Neural progenitor cell (in vitro differentiated cells): ENCODE data around the gene ZNF687. TPM values are rescaled to one million over a fixed set of nuclear protein-coding genes. Genes with fewer than 3 reads are reported as not detected.

ENCODE experiments used
- DNase-seq: peaks from one replicate; pipeline ENCODE4 v3.0.0-alpha.2; 2016; ENCODE audit warnings: low spot score
- H2AFZ ChIP-seq: fragments of 200-600 bp; sonication (generic); replicated peaks from 2 replicates; pipeline ENCODE4 v1.6.1; 2016; ENCODE audit warnings: antibody characterized with exemption
- H3F3A ChIP-seq: fragments of 200-600 bp; sonication (generic); 2 replicates; pipeline ENCODE4 v1.6.1; 2016; ENCODE audit warnings: antibody characterized with exemption, low read depth
- H3K27ac ChIP-seq: fragments of 200-600 bp; sonication (generic); 2 replicates; pipeline ENCODE4 v1.5.1; 2016; ENCODE audit warnings: mild to moderate bottlenecking
- H3K27me3 ChIP-seq: fragments of 200-600 bp; sonication (generic); 2 replicates; pipeline ENCODE4 v1.6.1; 2016; ENCODE audit warnings: mild to moderate bottlenecking, moderate library complexity
- H3K36me3 ChIP-seq: fragments of 200-600 bp; sonication (generic); 2 replicates; pipeline ENCODE4 v1.5.1; 2016
- H3K4me1 ChIP-seq: fragments of 200-600 bp; sonication (generic); 2 replicates; pipeline ENCODE4 v1.6.1; 2016; ENCODE audit warnings: mixed run types
- H3K4me2 ChIP-seq: fragments of 200-600 bp; sonication (generic); 2 replicates; pipeline ENCODE4 v1.6.1; 2016
- H3K4me3 ChIP-seq: fragments of 200-600 bp; sonication (generic); 2 replicates; pipeline ENCODE4 v1.5.1; 2016
- H3K79me2 ChIP-seq: fragments of 200-600 bp; sonication (generic); 2 replicates; pipeline ENCODE4 v1.6.1; 2016; ENCODE audit warnings: low read depth
- H3K9ac ChIP-seq: fragments of 200-600 bp; sonication (generic); 2 replicates; pipeline ENCODE4 v1.6.1; 2016
- H3K9me3 ChIP-seq: fragments of 200-600 bp; sonication (generic); 2 replicates; pipeline ENCODE4 v1.5.1; 2016; ENCODE audit warnings: low read depth
- H4K20me1 ChIP-seq: fragments of 200-600 bp; sonication (generic); 2 replicates; pipeline ENCODE4 v1.6.1; 2016; ENCODE audit warnings: low read depth
- H3K27ac Mint-ChIP-seq: 3 replicates; pipeline ENCODE4 v1.8.0; 2021; ENCODE audit warnings: mixed read lengths
- H3K27me3 Mint-ChIP-seq: 2 replicates; pipeline ENCODE4 v1.8.0; 2022; ENCODE audit warnings: low read depth, mild to moderate bottlenecking, inconsistent platforms, moderate library complexity, mixed read lengths; ENCODE audit not compliant: insufficient read depth
- H3K36me3 Mint-ChIP-seq: 3 replicates; pipeline ENCODE4 v1.8.0; 2021; ENCODE audit warnings: mixed read lengths
- H3K4me1 Mint-ChIP-seq: 3 replicates; pipeline ENCODE4 v1.8.0; 2021; ENCODE audit warnings: mixed read lengths
- H3K4me3 Mint-ChIP-seq: 3 replicates; pipeline ENCODE4 v1.8.0; 2021; ENCODE audit warnings: mild to moderate bottlenecking, moderate library complexity, mixed read lengths
- H3K9me3 Mint-ChIP-seq: 3 replicates; pipeline ENCODE4 v1.8.0; 2020; ENCODE audit warnings: mixed read lengths
- CTCF ChIP-seq: fragments of 200-600 bp; sonication (generic); IDR thresholded peaks from 2 replicates; pipeline ENCODE4 v1.5.1; 2017; ENCODE audit warnings: antibody characterized with exemption, mild to moderate bottlenecking
- EZH2 ChIP-seq: fragments of 200-600 bp; sonication (generic); IDR thresholded peaks from 2 replicates; pipeline ENCODE4 v1.6.1; 2017; ENCODE audit warnings: antibody characterized with exemption, mild to moderate bottlenecking, moderate library complexity
- EZH2phosphoT487 ChIP-seq: fragments of 200-600 bp; sonication (generic); IDR thresholded peaks from 2 replicates; pipeline ENCODE4 v1.6.1; 2017; ENCODE audit warnings: antibody characterized with exemption
- total RNA-seq: library from RNA; depleted of rRNA; stranded (reverse); fragments of >200 nt; gene quantifications from 2 replicates; pipeline ENCODE4 v1.2.3, GENCODE V29; 2015; ENCODE audit warnings: low replicate concordance

ZNF687 gene
- total RNA-seq, 1 donor from 2014 or later, result 20.2 TPM

- H3K27ac Mint-ChIP-seq, result no peak overlapping the region
- H3K27me3 Mint-ChIP-seq, result peaks cover 6% of the 10 kb centered on the region
- Histone ChIP-seq H3K4me3 (peak overlapping the region; percentile 82), H3K79me2 (peaks cover 42% of the 10 kb centered on the region), H4K20me1 (peaks cover 61% of the 10 kb centered on the region), H3K27ac (no peak overlapping the region), H3K9me3 (no peaks in the 10 kb centered on the region), H3F3A (peaks cover 13% of the 10 kb centered on the region), H3K9ac (no peak overlapping the region), H3K27me3 (no peaks in the 10 kb centered on the region), H3K36me3 (no peaks in the 10 kb centered on the region), H2AFZ (no peak overlapping the region), H3K4me2 (peak overlapping the region; percentile 94), H3K4me1 (peaks cover 13% of the 10 kb centered on the region)
- no peaks in the 10 kb centered on the region for H3K9me3 Mint-ChIP-seq
- H3K4me3 Mint-ChIP-seq, result peak overlapping the region; percentile 93
- H3K4me1 Mint-ChIP-seq, result peaks cover 19% of the 10 kb centered on the region
- H3K36me3 Mint-ChIP-seq, result peaks cover 11% of the 10 kb centered on the region
- no peak for DNase-seq
- no peak for TF ChIP-seq EZH2
- TF ChIP-seq CTCF, result no peak
- TF ChIP-seq EZH2phosphoT487, result no peak
Observed at GRCh38 chr1:151284013-151284577, 2.0 kb downstream of the ZNF687 start.

- no peaks in the 10 kb centered on the region for H3K9me3 ChIP-seq
- no peak overlapping the region for H2AFZ ChIP-seq
- no peaks in the 10 kb centered on the region for H3K9me3 Mint-ChIP-seq
- peaks cover 15% of the 10 kb centered on the region for H3F3A ChIP-seq
- no peak overlapping the region for H3K4me2 ChIP-seq
- H3K9ac ChIP-seq, result no peak overlapping the region
- H3K27ac Mint-ChIP-seq, result no peak overlapping the region
- no peak overlapping the region for H3K4me3 ChIP-seq
- H3K4me1 ChIP-seq, result peaks cover 20% of the 10 kb centered on the region
- peaks cover 12% of the 10 kb centered on the region for H3K36me3 Mint-ChIP-seq
- peaks cover 42% of the 10 kb centered on the region for H3K79me2 ChIP-seq
- TF ChIP-seq EZH2 (no peak), EZH2phosphoT487 (no peak), CTCF (no peak)
- H3K4me1 Mint-ChIP-seq, result peaks cover 20% of the 10 kb centered on the region
- no peak overlapping the region for H3K27ac ChIP-seq
- H3K27me3 ChIP-seq, result no peaks in the 10 kb centered on the region
- H3K36me3 ChIP-seq, result no peaks in the 10 kb centered on the region
- DNase-seq, result no peak
- H4K20me1 ChIP-seq, result peaks cover 68% of the 10 kb centered on the region
- H3K27me3 Mint-ChIP-seq, result peaks cover 5% of the 10 kb centered on the region
- no peak overlapping the region for H3K4me3 Mint-ChIP-seq
Observed at GRCh38 chr1:151286619-151287340, 4.7 kb downstream of the ZNF687 start.

GRCh38 chr1:151287341-151287699, 5.2 kb downstream of the ZNF687 start:
- no peak for TF ChIP-seq EZH2
- peaks cover 68% of the 10 kb centered on the region for H4K20me1 ChIP-seq
- DNase-seq, result no peak
- peaks cover 20% of the 10 kb centered on the region for H3F3A ChIP-seq
- H3K36me3 Mint-ChIP-seq, result peaks cover 14% of the 10 kb centered on the region
- H3K36me3 ChIP-seq, result no peaks in the 10 kb centered on the region
- H3K9me3 ChIP-seq, result no peaks in the 10 kb centered on the region
- no peak overlapping the region for H3K4me3 ChIP-seq
- no peak overlapping the region for H2AFZ ChIP-seq
- no peak overlapping the region for H3K4me3 Mint-ChIP-seq
- H3K4me2 ChIP-seq, result no peak overlapping the region
- peaks cover 21% of the 10 kb centered on the region for H3K4me1 Mint-ChIP-seq
- peaks cover 20% of the 10 kb centered on the region for H3K4me1 ChIP-seq
- peaks cover 5% of the 10 kb centered on the region for H3K27me3 Mint-ChIP-seq
- no peaks in the 10 kb centered on the region for H3K27me3 ChIP-seq
- no peak overlapping the region for H3K27ac Mint-ChIP-seq
- H3K79me2 ChIP-seq, result peaks cover 42% of the 10 kb centered on the region
- no peak overlapping the region for H3K27ac ChIP-seq
- no peak overlapping the region for H3K9ac ChIP-seq
- H3K9me3 Mint-ChIP-seq, result no peaks in the 10 kb centered on the region
